SW480 (cell line): ENCODE data around the gene IRF2BP2.

Experiments
- DNase-seq: peaks from one replicate; pipeline ENCODE4 v3.0.0-alpha.2; 2016; ENCODE audit warnings: low spot score

The IRF2BP2 gene

GRCh38 chr1:234634387-234634786 lies 24.4 kb upstream of the IRF2BP2 start:
- no peak for DNase-seq

DNA sequence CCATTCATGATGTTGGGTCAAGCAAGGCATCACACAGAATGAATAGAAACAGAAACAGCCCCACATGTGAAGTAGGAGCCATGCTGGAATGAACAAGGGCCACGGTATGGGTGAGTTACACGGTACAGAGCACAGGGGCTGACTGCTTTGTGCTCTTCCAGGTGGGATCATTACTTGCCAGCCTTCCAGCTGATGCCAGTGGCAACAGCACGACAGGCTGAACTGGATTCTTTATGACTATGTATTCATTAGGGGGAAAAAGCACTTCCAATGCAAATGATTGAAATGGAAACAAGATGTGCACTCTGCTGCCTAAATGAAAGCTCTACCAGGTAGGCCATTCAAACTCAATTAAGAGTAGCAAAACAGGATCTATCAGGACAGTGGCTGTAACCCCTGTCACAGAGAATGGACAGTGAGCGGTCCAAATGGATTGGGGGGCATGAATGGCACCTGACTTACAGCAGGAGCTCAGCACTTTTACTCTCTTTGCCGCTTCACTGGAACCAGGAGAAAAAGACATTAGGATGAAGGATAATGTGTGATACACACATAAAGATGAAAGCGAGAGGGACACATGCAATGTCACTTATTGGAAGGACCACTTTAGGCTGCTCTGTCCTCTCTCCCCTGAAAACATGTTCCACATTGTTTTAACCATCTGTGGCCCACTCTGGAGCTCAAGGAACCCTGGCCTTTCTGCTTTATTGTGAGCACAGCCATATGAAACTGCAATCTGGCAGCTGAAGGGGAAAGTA lies 23.4 kb upstream of the IRF2BP2 start:
- DNase-seq = no peak

GRCh38 chr1:234632225-234632624 lies 22.2 kb upstream of the IRF2BP2 start:
- no peak for DNase-seq

- DNase-seq = peak; percentile 76
Measured at GRCh38 chr1:234631721-234632125, 21.7 kb upstream of the IRF2BP2 start.

DNA sequence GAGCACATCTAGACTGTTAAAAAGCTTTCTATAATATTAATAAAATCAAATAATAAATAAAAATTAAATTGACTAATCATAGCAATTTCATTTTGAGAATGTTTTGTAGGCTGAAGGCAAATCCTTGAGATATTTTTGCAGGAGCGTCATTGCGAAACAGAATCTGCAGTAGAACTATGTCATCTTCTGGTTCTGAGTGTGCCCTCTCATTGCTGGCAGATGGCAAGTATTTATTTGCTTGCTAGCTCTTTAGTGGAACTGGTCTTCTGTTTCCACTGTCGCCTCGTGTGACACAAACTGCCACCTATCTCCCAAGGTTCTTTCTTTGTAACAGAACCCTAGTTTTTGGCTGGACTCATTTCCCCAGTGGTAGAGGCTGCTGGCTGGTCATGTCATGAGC lies 19.0 kb upstream of the IRF2BP2 start:
- no peak for DNase-seq

DNA sequence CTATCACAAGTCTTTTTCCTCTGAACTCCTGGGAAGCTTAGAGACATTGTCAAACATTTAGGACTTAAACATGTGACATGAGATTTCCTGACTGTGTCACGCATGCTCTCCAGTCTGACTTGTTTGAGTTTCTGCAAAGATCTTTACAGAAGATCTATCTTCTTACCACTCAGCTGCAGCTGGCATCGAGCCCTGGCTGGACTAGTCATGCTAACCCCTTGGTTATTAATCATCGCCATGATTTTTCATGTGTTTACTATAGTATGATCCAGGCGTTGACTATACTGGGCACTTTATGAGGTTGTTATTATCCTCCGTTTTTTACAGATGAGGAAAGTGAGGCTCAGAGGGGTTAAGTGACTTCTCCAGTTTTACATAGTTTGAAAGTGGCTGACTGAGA lies 18.1 kb upstream of the IRF2BP2 start:
- DNase-seq = no peak

DNA sequence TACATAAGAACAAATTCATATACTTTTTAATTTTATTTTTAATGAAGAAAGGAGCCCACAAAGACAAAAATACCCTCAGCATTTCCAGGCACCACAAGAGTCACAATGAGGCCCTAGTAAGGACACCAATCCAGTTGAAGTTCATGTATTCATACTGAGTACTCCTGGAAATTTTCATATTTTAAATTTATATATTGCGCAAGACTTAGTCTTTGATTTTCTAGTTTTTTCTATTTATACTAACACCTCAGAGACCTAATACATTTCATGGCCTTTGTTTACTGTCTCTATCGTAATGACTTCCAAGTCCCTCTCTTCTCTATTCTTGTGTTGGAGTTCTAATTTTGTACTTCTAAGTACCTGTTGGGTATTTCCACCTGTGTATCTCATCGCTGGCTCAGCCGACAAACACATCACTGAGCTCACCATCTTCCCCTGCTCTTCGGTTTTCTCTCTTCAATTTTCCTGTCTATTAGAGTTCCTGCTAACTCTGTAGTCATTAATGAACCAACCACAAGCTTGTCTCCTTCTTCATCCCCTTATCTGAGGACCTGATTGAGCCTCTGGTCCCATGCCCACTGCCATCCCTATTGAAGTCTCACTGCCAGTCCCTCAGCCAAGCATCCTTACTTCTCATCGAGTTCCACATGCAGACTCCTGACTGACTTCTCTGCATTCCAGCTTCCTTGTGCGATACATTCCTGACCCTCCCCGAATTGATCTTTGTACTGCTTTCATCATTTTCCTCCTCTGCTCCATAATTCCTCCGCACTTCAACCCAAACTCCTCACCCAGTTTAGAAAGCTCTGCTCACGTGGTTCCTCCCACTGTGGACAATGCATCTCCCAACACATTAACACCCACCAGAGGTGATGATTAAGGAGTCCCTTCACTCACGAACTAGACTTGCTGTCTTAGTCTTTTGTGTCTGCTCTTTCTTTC lies 17.3 kb upstream of the IRF2BP2 start:
- no peak for DNase-seq

DNA sequence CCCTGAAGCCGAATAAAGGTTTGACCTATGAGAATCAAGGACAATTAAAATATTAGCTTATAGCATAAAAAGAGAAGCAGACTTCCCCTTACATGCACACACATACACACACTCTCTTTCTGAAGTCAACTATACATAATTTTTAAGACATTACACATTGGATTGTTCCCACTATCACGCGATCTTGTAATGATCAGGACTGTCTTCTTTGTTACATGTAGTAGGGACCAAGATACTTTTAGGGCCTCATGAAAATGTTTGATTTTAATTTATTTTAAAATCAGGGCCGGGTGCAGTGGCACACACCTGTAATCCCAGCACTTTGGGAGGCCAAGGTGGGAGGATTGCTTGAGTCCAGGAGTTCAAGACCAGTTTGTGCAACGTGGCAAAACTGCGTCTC lies 16.4 kb upstream of the IRF2BP2 start:
- DNase-seq = no peak

DNA sequence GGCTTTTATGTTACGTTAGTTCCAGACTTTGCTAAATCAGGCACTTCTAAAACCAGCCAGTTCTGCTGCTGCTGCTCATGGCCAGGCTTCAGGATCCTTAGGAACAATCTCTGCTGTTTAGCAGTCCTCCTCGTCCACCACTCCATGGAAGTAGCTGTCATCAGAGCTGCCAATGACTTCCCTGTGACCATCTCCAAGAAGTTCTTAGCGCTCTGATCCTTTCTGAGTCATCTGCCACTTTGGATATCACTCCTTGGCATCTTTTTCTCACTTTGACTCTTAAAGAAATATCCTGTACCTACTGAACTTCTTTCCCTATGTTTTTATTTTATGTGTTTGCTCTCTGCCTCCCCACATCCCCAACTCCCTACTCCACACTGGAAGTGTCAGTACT lies 14.7 kb upstream of the IRF2BP2 start:
- no peak for DNase-seq

- DNase-seq = no peak
Measured at GRCh38 chr1:234621657-234622335, 11.8 kb upstream of the IRF2BP2 start.

DNA sequence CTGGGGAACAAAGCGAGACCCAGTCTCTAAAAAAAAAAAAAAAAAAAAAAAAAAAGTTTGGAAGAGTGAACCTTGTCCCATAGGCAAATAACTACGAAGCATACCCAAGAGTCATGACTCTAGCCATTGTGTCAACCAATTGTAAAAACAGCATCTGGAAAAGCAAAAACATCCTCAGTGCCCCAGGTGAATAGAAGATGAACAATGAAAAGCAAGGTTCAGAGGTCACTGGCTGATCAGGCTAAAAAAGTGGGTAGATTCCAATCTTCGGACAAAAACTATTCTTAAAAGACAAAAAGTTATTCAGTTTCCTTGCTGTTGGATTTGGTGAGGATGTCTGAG lies 11.1 kb upstream of the IRF2BP2 start:
- DNase-seq = no peak

- no peak for DNase-seq
Measured at GRCh38 chr1:234620272-234621126, 10.5 kb upstream of the IRF2BP2 start.

DNA sequence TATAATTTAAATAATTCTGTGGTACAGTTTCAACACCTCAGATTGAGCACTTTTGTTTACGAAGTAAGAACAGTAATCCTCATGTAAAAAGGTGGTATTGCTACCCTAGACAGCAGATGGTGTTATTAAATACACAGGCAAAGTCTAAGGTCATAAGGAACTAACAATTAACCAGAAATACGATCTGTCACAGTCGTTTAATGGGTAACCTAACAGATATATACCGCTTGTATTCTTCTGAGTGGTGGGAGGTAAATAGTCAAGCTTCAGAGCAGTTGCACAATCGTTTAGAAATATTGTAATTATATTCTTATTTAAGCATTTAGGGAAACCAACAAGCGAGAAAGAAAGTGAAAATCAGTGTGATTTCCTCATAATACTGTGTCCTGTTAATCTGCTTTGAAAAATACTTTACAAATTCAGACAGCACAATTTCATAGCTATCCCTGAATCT lies 9.8 kb upstream of the IRF2BP2 start:
- DNase-seq = no peak

GRCh38 chr1:234619071-234619480 lies 9.1 kb upstream of the IRF2BP2 start:
- DNase-seq = no peak

GRCh38 chr1:234618737-234619049 lies 8.7 kb upstream of the IRF2BP2 start:
- no peak for DNase-seq

DNA sequence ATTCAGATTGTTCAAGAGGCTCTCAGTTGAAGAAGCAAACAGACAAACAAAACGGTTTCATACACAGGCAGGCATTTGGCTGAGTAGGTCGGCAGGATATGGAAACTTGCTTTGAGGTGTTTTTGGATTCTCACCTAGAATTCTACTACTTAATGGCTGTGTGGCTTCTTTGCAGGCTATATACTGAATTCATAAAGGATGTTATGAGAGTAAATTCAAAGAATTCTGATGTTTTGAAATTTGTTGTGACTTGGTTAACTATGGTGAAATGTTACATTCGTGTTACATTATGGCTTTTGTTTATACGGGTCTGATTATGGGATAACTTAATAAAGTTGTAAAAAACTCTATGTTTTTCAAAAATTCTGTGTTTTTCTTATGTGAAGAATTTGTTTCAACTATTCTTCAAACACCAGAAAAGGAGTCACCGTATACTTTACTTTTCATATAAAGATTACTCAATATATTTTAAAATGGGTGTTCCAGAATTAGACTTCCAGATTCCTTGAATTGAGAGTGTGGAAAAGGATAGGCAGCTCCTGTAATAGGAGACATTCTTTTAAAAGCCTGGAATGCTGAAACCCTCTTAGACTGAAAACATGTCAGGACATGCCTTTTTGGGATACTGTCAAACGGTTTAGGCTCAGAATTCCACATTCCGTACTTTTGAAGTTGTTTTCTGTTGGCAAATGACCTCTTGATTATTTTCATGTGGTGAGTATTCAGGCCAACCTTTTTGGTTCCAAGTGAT lies 8.2 kb upstream of the IRF2BP2 start:
- peak; percentile 67 for DNase-seq

GRCh38 chr1:234617131-234617985 lies 7.4 kb upstream of the IRF2BP2 start:
- DNase-seq = no peak

DNA sequence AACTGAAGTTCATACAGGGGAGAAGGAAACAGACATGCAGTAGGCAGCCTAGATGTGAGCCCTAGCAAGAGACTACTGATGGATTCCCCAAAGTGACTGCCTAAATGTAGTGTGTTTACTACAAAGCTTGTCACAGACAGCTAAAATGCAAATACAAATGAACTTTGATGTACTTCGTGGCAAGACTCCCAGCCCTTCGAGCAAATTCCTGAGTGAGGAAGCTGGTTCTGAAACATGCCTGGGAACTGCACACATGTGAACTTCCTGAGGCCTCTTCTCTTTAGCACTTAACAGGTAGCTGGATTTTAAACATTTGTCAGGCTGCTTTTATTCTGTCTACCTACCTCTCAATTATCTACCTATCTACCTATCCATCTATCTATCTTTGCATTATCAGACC lies 6.7 kb upstream of the IRF2BP2 start:
- no peak for DNase-seq

DNA sequence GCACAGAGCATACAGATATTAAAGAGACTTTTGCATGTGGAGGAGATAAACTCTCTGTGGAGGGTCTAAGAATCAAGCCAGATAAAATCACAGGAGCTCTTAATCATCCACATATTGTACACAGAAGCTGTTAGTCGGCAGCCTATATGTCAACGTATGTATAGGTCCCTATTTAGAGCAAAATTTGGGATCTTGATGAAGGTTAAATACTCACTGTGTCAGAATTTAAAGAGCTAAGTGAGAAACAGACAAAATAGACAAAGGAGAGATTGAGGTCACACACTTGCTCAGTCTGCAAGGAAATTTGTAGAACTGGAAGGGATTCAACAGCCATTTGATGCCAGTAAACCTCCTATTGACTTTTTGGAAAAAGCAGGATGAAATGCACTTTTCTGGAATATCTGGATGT lies 4.1 kb upstream of the IRF2BP2 start:
- peak; percentile 22 for DNase-seq
